Frontal cortex (tissue), 4 donors: ENCODE results near the gene INO80. TPM values are rescaled to one million over a fixed set of nuclear protein-coding genes. Genes with fewer than 3 reads are reported as not detected.

ENCODE experiments used
- DNase-seq, 2 donors: peaks; one replicate each; pipeline ENCODE4 v3.0.0; 2012; ENCODE audit warnings: low spot score in 2 of 2
- FAIRE-seq: peaks from 2 replicates; lab custom pipeline; 2012; peaks lifted over from hg19 to GRCh38; lab: Jason Lieb, UNC
- total RNA-seq: library from RNA; depleted of rRNA; stranded (reverse); fragments of >200 nt; gene quantifications from one replicate; pipeline ENCODE4 v1.2.3, GENCODE V29; 2014
- donor health status: control.
- donor health status: control.
- donor health status: control.

Gene INO80
- total RNA-seq, 1 donor from 2014 or later = 35.5 TPM

DNA sequence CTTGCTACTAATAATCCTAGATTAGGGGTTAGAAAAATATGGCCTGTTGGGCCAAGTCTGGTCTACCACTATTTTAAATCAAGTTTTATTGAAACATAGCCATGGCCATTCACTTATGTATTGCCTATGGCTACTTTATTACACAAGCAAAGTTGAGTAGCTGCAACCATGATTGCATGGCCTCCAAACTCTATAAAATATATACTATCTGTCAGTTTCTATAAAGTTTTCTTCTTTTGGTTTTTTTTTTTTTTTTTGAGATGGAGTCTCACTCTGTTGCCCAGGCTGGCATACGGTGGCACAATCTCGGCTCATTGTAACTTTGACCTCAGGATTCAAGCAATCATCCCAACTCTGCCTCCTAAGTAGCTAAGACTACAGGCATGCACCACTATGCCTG, 60.4 kb downstream of the INO80 start:
- FAIRE-seq (no peak), DNase-seq (no peak)

GRCh38 chr15:41051139-41051538, 64.9 kb downstream of the INO80 start:
- DNase-seq (no peak), FAIRE-seq (no peak)

GRCh38 chr15:41048852-41049251, 67.2 kb downstream of the INO80 start:
- FAIRE-seq = no peak
- DNase-seq = no peak

DNA sequence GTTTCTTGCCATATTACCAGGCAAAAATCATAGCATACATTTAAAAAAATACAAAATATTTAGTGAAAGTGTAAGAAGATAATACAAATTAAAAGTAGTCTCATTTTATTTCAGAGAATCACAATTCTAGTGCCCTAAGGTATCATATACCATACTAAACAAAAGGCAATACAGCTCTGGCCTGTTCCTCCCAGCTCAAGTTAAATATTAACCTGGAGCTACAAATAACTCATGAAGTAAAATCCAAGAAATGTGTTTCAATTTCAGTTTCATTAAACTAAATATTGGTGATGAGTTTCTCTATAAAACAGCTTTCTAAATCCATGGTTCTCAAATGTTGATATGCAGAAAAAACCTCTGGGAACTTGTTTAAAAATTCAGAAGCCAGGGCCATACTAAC, 67.7 kb downstream of the INO80 start:
- FAIRE-seq (no peak), DNase-seq (no peak)

- DNase-seq (no peak), FAIRE-seq (no peak)
Observed at GRCh38 chr15:41047474-41047873, 68.6 kb downstream of the INO80 start.

DNA sequence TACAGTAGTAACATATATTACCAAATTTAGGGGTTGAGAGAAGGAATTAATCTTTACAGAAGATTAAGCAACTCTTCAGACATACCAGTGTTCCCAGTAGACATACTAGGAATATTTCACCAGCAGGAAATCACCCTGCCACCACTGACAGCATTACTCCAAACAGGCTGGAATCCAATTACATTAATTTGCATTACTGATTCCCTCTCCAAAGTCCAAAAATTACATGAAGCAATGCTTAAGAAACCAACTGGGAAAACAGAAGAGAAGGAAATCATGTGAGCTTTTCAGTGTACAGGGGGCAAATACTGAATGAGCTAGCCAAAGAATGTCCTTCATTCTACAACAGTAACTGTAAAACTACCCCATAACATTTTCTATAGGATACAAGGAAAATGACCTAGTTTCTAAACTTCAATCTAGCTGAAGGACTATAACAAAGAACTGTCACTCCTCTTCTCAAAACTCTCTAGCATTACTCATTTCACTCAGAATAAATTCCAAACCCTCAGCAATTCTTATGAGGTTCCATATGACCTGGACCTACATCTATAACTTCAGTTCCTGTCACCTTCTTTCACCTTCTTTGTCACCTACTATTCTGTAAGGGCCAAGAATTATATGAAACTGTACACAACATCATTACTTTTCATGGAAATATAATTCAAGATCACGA, 72.7 kb downstream of the INO80 start:
- FAIRE-seq (no peak), DNase-seq (no peak)

DNA sequence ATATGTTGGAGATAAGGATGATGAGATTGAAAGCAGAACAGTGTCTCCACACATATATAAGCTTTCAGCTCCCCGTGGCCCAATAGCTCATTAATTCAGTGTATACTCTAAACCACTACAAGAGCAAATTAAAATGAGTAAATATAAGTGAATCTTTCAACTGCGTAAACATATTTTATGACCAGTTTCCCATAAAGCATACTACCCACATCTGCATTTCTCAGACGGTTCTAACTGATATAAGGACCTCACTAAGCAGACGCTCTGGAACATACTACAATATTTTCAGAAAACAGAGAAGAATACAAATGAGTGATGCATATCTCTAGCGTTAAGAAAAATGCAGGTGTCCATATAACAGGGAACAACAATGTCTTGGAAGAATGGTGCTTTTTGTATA, 73.2 kb downstream of the INO80 start:
- FAIRE-seq = no peak

GRCh38 chr15:41039121-41039520, 77.0 kb downstream of the INO80 start:
- no peak for FAIRE-seq

More for the DNA sequence above, 73.2 kb downstream of the INO80 start:
- DNase-seq = no peak

DNA sequence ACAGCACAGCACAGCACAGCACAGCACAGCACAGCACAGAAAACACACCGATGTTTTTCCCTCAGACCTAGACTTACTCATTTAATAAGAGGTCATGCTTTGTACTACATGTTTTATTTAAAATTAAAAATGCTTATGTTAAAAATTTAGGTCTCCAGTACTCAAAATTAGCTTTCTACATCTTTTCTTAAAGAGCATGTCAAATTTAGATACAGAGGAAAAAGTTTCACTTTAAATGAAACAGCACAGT, 84.1 kb downstream of the INO80 start:
- no peak for DNase-seq
- FAIRE-seq = no peak

More at GRCh38 chr15:41039121-41039520, 77.0 kb downstream of the INO80 start:
- DNase-seq = no peak

GRCh38 chr15:41031232-41032078, 84.6 kb downstream of the INO80 start:
- FAIRE-seq = no peak
- no peak for DNase-seq

DNA sequence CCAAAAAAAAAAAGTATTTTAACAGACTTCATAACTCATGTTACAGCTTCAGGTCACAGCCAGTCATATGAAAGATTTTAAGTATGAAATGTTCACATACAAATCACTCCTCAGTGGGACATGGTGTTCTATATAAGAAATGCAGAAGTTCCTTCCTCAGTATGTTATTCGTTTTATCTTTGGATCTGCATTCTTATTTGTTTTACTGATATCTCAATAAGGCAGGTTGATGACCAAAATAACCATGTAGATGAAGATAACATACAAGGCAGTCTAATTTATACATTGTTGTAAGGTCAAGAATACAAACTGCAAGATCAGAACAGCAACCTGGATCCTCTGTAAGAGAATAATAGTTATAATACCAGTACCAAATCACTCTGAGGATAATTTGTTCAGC, 87.2 kb downstream of the INO80 start:
- FAIRE-seq (no peak), DNase-seq (no peak)

DNA sequence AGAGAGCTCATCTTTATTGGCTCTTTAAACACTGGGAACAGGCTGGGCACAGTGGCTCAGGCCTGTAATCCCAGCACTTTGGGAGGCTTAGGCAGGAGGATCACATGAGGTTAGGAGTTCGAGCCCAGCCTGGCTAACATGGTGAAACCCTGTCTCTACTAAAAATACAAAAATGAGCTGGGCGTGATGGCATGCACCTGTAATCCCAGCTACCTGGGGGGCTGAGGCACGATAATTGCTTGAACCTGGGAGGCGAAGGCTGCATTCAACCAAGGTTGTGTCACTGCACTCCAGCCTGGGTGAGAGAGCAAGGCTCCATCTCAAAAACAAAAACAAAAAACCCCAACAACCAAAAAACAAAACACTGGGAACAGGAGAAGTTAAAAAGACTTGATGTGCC, 90.7 kb downstream of the INO80 start:
- DNase-seq (no peak), FAIRE-seq (no peak)

DNA sequence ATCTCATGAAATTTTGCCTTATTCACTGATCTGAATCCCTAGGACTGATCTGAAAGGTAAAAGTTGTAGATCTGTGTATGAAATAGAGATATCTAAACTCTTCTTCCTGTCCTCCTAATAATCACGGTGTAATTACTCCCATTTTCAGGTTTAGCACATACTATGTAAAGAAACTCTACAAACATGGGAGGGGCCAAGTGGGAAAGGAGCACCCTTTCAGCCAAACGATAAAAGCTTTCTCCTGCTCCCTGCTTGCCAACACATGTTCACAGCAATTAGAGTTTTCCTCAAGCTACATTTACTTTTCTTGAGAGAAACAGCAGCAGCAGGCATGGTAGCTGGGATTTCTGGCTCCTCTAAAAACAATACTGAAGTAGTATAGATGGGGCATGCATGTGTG, 91.2 kb downstream of the INO80 start:
- FAIRE-seq = no peak
- no peak for DNase-seq

DNA sequence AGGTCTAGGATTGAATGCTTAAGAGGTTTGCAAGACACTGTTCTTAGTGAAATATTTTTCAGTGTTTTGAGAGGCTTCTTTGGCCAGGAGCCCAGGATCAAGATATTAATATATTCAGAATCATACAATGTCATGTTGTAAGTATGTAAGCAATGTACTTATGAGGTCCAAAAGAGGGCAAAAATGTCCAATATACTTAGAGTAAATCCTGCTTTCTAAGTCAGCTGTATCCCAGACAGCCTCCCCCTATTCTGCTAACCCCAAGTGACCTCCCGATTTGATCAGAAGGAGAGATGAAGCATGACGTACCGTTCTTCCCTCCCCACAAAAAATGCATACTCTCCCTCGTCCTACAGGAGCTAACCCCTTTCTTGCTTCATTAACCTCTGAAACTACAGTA, 91.9 kb downstream of the INO80 start:
- FAIRE-seq = no peak
- DNase-seq = no peak

- FAIRE-seq (no peak), DNase-seq (peak; percentile 28 to 52)
Observed at GRCh38 chr15:41022487-41023090, 93.5 kb downstream of the INO80 start.

DNA sequence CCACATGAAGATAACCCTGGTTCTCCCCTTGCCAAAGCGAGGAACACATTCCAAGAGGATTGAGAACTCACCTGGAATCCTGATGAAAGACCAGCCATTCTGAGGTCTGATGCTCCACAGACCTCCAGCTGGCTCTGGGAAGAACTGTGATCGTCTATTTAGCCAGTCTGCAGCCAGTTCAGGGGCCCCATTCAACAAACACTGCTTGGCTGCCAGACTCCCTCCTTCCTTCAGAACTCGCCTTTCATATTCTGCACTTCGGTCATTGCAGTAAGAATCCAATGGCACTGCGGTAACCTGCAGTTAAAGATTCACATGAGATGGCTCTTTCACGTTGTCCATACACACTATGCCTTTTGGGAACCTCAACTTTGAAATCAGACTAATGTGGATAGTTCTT, 95.3 kb downstream of the INO80 start:
- no peak for DNase-seq
- FAIRE-seq = no peak

DNA sequence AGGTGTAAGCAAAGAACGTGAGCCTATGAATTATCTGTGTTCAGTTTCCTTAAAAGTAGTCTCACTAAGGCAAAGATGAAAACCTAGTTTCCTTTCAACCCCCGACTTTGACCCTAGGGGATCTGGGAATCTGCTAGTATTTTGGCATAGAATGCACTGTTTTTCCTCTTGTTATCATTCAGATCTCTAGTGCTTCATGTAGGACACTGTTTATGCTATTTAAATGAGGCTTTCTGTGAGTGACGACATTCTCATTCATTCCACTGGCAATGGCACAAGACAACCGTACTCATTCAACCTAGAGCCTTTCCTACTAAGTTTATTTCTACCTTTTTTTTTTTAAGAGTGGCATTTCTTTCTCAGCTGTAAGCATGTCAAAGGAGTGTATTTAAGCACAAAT, 95.8 kb downstream of the INO80 start:
- no peak for FAIRE-seq
- no peak for DNase-seq

DNA sequence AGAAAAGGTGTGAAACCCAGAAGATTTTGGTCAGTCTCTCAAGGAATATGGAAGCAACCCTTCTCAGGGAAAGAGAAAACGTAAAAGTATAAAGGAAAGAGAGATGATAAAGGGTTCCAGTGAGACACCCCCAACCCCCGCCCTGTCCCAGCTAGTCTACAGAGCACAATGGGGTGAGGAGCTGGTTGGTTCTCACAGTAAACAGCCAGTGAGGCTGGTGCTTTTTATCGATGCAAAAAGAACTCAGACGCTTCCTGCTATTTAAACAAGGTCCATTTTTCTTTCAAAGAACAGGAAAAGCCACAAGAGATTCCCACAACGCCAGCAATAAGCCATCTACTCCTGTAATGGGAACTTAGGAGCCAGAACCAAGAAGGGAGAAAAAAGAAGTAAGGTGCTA, 96.9 kb downstream of the INO80 start:
- FAIRE-seq (no peak), DNase-seq (no peak)

DNA sequence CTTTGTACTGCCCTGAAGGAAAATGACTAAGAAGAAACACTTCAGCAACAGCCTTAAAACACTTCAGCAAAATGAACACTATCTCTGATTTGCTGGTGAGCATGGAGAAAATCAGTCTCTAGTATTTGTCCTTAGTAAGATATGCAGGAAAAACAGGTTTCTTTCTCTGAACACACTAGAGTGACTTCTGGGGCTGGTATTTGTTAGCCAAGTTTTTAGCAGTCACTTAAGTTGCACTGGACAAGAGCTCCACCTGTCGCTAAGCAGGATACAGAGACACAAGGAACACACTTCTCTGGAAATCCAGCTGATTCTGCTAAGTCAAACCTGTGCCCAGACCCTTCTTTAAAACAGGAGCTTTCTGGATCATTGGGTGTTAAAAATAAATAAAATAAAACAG, 97.5 kb downstream of the INO80 start:
- no peak for FAIRE-seq
- no peak for DNase-seq

DNA sequence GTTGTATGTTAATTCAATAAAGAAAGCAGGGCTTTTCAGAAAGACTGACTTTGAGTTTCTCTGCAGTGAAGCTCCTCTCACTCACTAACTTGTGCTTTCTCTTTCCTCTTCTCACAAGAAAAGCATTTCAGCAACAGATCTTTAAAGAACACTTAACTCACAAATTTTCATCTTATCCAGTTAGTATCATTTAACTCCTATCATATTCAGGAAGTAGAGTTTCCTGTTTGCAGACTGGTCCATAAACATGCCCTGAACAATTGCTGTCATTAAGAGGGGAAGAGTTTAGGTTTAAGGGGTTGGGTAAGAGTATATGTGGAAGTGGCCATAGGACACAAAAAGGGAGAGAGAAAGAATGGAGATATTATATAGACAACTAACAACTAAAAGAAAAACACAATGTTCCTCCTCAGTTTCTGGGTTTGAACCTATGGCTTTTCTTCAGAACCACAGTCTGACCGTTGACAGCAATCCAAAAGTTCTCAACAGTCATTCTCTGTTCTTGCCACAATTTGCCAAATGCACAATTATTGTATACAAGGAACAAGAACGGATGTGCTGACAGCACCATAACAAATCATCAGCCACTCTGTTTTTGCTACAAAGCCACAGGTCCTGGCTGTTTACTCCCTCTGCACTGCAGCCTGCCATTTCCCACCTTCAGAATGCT, 98.9 kb downstream of the INO80 start:
- FAIRE-seq (no peak), DNase-seq (no peak)
